T-helper 17 cell (primary cell): ENCODE measurements around the gene TEN1. TPM values are rescaled to one million over a fixed set of nuclear protein-coding genes. Genes with fewer than 3 reads are reported as not detected.

ENCODE experiments used
- ATAC-seq: fragments of 150-1000 bp; cut with Tn5 transposase; 2 replicates; pipeline ENCODE4 v1.10.0; 2021; ENCODE audit warnings: mild to moderate bottlenecking, moderate library complexity
- DNase-seq, 3 donors: peaks; one replicate each; pipeline versions ENCODE4 v3.0.0 to v3.0.0-alpha.2; 2020 to 2021
- H3K9me3 ChIP-seq: one replicate; pipeline ENCODE4 v1.7.0; 2013; ENCODE audit warnings: low read length, mild to moderate bottlenecking; ENCODE audit not compliant: control insufficient read depth, poor library complexity, severe bottlenecking
- H3K27ac Mint-ChIP-seq: one replicate; pipeline ENCODE4 v1.8.0; 2022; ENCODE audit warnings: mild to moderate bottlenecking, moderate library complexity, mixed read lengths
- H3K27me3 Mint-ChIP-seq: one replicate; pipeline ENCODE4 v1.8.0; 2022; ENCODE audit warnings: mixed read lengths
- H3K36me3 Mint-ChIP-seq: one replicate; pipeline ENCODE4 v1.8.0; 2022; ENCODE audit warnings: low read depth, mixed read lengths
- H3K4me1 Mint-ChIP-seq: one replicate; pipeline ENCODE4 v1.8.0; 2022; ENCODE audit warnings: mild to moderate bottlenecking, mixed read lengths
- H3K4me3 Mint-ChIP-seq: one replicate; pipeline ENCODE4 v1.8.0; 2022; ENCODE audit warnings: mild to moderate bottlenecking, moderate library complexity, mixed read lengths
- total RNA-seq, 4 donors: library from RNA in 2 of 4; stranded (reverse) in 2 of 4; gene quantifications; one replicate each; pipeline ENCODE4 v1.2.3 and lab custom pipeline; 2022 to 2026

The TEN1 gene
- total RNA-seq (10 to 100 TPM; 10.3 to 13.4 TPM), total RNA-seq (lab: John Stamatoyannopoulos, UW) (0.12 to 0.23 reads per million in 2 donors)

- H3K27me3 Mint-ChIP-seq: no peaks in the 10 kb centered on the region
- no peaks in the 10 kb centered on the region for H3K9me3 ChIP-seq
- H3K36me3 Mint-ChIP-seq: peaks cover 3% of the 10 kb centered on the region
- DNase-seq (peak; percentile 85 to 90 (median 89)), ATAC-seq (peak; percentile 94)
- H3K4me1 Mint-ChIP-seq: peaks cover 20% of the 10 kb centered on the region
- H3K4me3 Mint-ChIP-seq: peak within 1 kb of the TSS; percentile 97
- peak within 1 kb of the TSS; percentile 100 for H3K27ac Mint-ChIP-seq
These were observed at the start of gene TEN1, which contains the start of gene ACOX1 for GRCh38 chr17:75978938-75979704. Gene TEN1, plus strand, starts transcription at chr17:75979240. Its CDS starts 6,953 bp downstream, at chr17:75986193. Gene ACOX1, minus strand, starts transcription at chr17:75979166. Its CDS starts 93 bp downstream, at chr17:75979073.

GRCh38 chr17:75931062-75931461, 48.0 kb upstream of the TEN1 start:
- ATAC-seq (no peak), DNase-seq (no peak)
- H3K9me3 ChIP-seq: no peaks in the 10 kb centered on the region
- H3K27me3 Mint-ChIP-seq: no peaks in the 10 kb centered on the region
- H3K4me1 Mint-ChIP-seq: peaks cover 2% of the 10 kb centered on the region
- H3K27ac Mint-ChIP-seq: no peak overlapping the region
- H3K4me3 Mint-ChIP-seq: no peak overlapping the region
- no peaks in the 10 kb centered on the region for H3K36me3 Mint-ChIP-seq

GRCh38 chr17:75932852-75933251, 46.2 kb upstream of the TEN1 start:
- Mint-ChIP-seq H3K27me3 (no peaks in the 10 kb centered on the region), H3K4me3 (no peak overlapping the region), H3K27ac (no peak overlapping the region), H3K4me1 (peaks cover 2% of the 10 kb centered on the region), H3K36me3 (no peaks in the 10 kb centered on the region)
- ATAC-seq (no peak), DNase-seq (no peak)
- H3K9me3 ChIP-seq: no peaks in the 10 kb centered on the region

GRCh38 chr17:75933808-75934207, 45.2 kb upstream of the TEN1 start:
- H3K27me3 Mint-ChIP-seq: no peaks in the 10 kb centered on the region
- ATAC-seq (no peak), DNase-seq (no peak)
- no peaks in the 10 kb centered on the region for H3K9me3 ChIP-seq
- H3K4me1 Mint-ChIP-seq: peaks cover 2% of the 10 kb centered on the region
- H3K36me3 Mint-ChIP-seq: no peaks in the 10 kb centered on the region
- H3K27ac Mint-ChIP-seq: no peak overlapping the region
- H3K4me3 Mint-ChIP-seq: no peak overlapping the region

GRCh38 chr17:75937652-75938051, 41.4 kb upstream of the TEN1 start:
- no peak overlapping the region for H3K4me3 Mint-ChIP-seq
- no peaks in the 10 kb centered on the region for H3K9me3 ChIP-seq
- H3K27me3 Mint-ChIP-seq: no peaks in the 10 kb centered on the region
- no peak overlapping the region for H3K27ac Mint-ChIP-seq
- DNase-seq (no peak), ATAC-seq (no peak)
- H3K4me1 Mint-ChIP-seq: peaks cover 12% of the 10 kb centered on the region
- no peaks in the 10 kb centered on the region for H3K36me3 Mint-ChIP-seq

GRCh38 chr17:75940727-75941441, 38.2 kb upstream of the TEN1 start, which contains the start of gene FBF1:
Gene FBF1, minus strand, starts transcription at chr17:75941042. Its CDS starts 2,893 bp downstream, at chr17:75938149.
- peak; percentile 81 to 85 (median 83) for DNase-seq

GRCh38 chr17:75941442-75941819, 37.6 kb upstream of the TEN1 start:
- Mint-ChIP-seq H3K4me1 (peaks cover 12% of the 10 kb centered on the region), H3K27me3 (no peaks in the 10 kb centered on the region), H3K27ac (peak overlapping the region; percentile 76), H3K36me3 (no peaks in the 10 kb centered on the region), H3K4me3 (peak overlapping the region; percentile 88)
- no peak for ATAC-seq
- no peaks in the 10 kb centered on the region for H3K9me3 ChIP-seq
- no peak for DNase-seq

More at GRCh38 chr17:75940727-75941441, 38.2 kb upstream of the TEN1 start, which contains the start of gene FBF1:
- ATAC-seq: peak; percentile 100
- no peaks in the 10 kb centered on the region for H3K9me3 ChIP-seq
- Mint-ChIP-seq H3K27ac (peak within 1 kb of the TSS; percentile 76), H3K4me3 (peak within 1 kb of the TSS; percentile 88), H3K4me1 (peaks cover 12% of the 10 kb centered on the region), H3K36me3 (no peaks in the 10 kb centered on the region), H3K27me3 (no peaks in the 10 kb centered on the region)

- DNase-seq: no peak
- Mint-ChIP-seq H3K4me1 (peaks cover 12% of the 10 kb centered on the region), H3K27ac (no peak overlapping the region), H3K27me3 (no peaks in the 10 kb centered on the region), H3K36me3 (no peaks in the 10 kb centered on the region), H3K4me3 (no peak overlapping the region)
- no peak for ATAC-seq
- no peaks in the 10 kb centered on the region for H3K9me3 ChIP-seq
These were observed 36.6 kb upstream of the TEN1 start for GRCh38 chr17:75942473-75942872.

GRCh38 chr17:75943491-75943890, 35.5 kb upstream of the TEN1 start:
- Mint-ChIP-seq H3K27ac (no peak overlapping the region), H3K36me3 (no peaks in the 10 kb centered on the region)

GRCh38 chr17:75945211-75945610, 33.8 kb upstream of the TEN1 start:
- H3K36me3 Mint-ChIP-seq: peaks cover 3% of the 10 kb centered on the region
- no peaks in the 10 kb centered on the region for H3K27me3 Mint-ChIP-seq
- ATAC-seq (no peak), DNase-seq (no peak)
- H3K4me1 Mint-ChIP-seq: peaks cover 8% of the 10 kb centered on the region
- no peaks in the 10 kb centered on the region for H3K9me3 ChIP-seq
- H3K27ac Mint-ChIP-seq: no peak overlapping the region
- no peak overlapping the region for H3K4me3 Mint-ChIP-seq

More at GRCh38 chr17:75943491-75943890, 35.5 kb upstream of the TEN1 start:
- no peaks in the 10 kb centered on the region for H3K9me3 ChIP-seq
- H3K27me3 Mint-ChIP-seq: no peaks in the 10 kb centered on the region
- peaks cover 9% of the 10 kb centered on the region for H3K4me1 Mint-ChIP-seq
- no peak for ATAC-seq
- no peak overlapping the region for H3K4me3 Mint-ChIP-seq
- DNase-seq: no peak

- DNase-seq (no peak), ATAC-seq (no peak)
- H3K9me3 ChIP-seq: no peaks in the 10 kb centered on the region
- Mint-ChIP-seq H3K4me1 (no peaks in the 10 kb centered on the region), H3K4me3 (no peak overlapping the region), H3K27me3 (no peaks in the 10 kb centered on the region), H3K27ac (no peak overlapping the region), H3K36me3 (peaks cover 3% of the 10 kb centered on the region)
These were observed 28.6 kb upstream of the TEN1 start for GRCh38 chr17:75950421-75950820.

GRCh38 chr17:75950855-75951554, 28.0 kb upstream of the TEN1 start:
- DNase-seq: no peak
- Mint-ChIP-seq H3K4me3 (no peak overlapping the region), H3K36me3 (peaks cover 3% of the 10 kb centered on the region), H3K27ac (no peak overlapping the region), H3K27me3 (no peaks in the 10 kb centered on the region), H3K4me1 (no peaks in the 10 kb centered on the region)
- no peak for ATAC-seq
- no peaks in the 10 kb centered on the region for H3K9me3 ChIP-seq
